Adrenal gland (tissue), 5 donors: Measurements from ENCODE around the gene FLNC.

Source experiments
- POLR2A ChIP-seq, 2 donors: fragments of 450-650 bp; IDR thresholded peaks; one replicate each; pipeline ENCODE4 v1.6.1; 2017; ENCODE audit warnings: antibody characterized with exemption in 2 of 2, mild to moderate bottlenecking in 2 of 2, moderate library complexity in 1 of 2
- TF ChIP-seq, protein P1 (sequence below), 6 experiments: fragments of 450-650 bp in 4 of 6; fragments of 200-600 bp in 2 of 6; sonication (generic) in 1 of 6; IDR thresholded peaks; 1 replicate in 5 of 6; 2 replicates in 1 of 6; pipeline versions ENCODE4 v1.5.1 to v1.8.0; 2016 to 2021; ENCODE audit warnings: antibody characterized with exemption in 6 of 6, mild to moderate bottlenecking in 2 of 6, moderate library complexity in 1 of 6
- donor health status: DM: no; HTN: no; CAD: no.

- TF ChIP-seq, protein P1, sequence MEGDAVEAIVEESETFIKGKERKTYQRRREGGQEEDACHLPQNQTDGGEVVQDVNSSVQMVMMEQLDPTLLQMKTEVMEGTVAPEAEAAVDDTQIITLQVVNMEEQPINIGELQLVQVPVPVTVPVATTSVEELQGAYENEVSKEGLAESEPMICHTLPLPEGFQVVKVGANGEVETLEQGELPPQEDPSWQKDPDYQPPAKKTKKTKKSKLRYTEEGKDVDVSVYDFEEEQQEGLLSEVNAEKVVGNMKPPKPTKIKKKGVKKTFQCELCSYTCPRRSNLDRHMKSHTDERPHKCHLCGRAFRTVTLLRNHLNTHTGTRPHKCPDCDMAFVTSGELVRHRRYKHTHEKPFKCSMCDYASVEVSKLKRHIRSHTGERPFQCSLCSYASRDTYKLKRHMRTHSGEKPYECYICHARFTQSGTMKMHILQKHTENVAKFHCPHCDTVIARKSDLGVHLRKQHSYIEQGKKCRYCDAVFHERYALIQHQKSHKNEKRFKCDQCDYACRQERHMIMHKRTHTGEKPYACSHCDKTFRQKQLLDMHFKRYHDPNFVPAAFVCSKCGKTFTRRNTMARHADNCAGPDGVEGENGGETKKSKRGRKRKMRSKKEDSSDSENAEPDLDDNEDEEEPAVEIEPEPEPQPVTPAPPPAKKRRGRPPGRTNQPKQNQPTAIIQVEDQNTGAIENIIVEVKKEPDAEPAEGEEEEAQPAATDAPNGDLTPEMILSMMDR (IDR thresholded peaks at IDR 0.05): no peak
- TF ChIP-seq POLR2A (IDR thresholded peaks at IDR 0.05): no peak
Observed at GRCh38 chr7:128831994-128832879, 2.0 kb downstream of the FLNC start.
